NCI-H2227 (cell line): ENCODE results near the gene SH3TC1.

Experiments used
- DNase-seq: peaks from one replicate; lab custom pipeline; 2025; ENCODE audit not compliant: unreplicated experiment; lab: John Stamatoyannopoulos, UW

The SH3TC1 gene

GRCh38 chr4:8213121-8213520 lies 14.0 kb downstream of the SH3TC1 start:
- no peak for DNase-seq

GRCh38 chr4:8214136-8214535 lies 15.0 kb downstream of the SH3TC1 start:
- DNase-seq = no peak

DNA sequence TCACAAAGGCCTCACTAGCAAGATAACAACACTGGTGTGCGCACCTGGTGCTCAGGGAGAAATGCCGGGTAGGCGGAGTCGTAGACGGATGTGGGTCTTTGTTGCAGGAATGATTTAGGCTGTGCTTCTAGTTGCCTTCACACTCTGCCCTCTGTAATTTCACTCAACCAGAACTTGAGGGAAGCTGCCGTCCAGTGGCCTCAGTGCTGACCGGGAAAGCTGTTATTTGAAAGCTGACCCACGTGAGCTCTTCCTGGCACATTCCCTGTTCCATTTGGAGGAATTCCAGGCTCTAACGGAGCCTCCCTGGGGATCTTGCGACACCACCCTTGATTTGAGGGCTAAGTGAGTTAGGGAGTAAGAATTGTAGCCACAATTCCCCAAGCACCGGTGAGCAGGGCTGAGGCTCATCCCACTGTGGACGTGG lies 15.9 kb downstream of the SH3TC1 start:
- no peak for DNase-seq

DNA sequence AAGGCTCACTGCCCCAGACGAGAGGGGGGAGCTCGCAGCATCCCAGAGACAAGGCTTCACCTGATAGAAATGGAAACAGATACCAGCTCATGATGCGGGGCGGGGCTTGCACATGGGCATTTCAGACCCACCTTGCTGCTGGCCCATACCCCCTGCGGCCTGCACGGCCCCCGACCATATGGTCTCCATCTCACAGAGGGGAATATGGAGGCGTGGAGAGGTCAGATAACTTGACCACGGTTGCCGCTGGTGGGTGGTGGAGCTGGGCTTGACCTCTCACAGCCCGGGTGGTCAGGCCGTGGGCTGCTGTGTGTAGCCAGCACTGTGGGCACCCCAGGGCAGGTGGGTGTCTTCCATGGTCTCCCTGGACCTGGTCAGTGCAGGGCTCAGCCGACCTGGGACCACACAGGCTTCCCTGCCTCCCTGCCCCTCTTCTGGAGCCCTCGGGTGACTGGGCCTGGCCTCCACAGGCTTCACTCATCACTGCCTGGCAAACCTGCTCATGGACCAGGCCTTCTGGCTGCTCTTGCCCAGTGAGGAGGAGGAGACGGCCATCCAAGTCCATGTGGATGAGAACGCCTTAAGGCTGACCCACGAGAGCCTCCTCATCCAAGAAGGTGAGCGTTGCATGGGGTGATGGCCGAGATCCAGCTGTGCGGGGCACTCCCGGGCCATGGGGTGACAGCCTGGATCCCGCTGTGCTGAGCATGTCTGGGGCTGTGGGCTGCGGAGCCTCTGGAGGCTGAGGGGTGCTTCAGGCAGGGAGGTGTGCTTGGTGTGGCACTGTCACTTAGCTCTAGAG lies 16.8 kb downstream of the SH3TC1 start:
- no peak for DNase-seq

- DNase-seq = no peak
Observed at GRCh38 chr4:8216443-8217245, 17.6 kb downstream of the SH3TC1 start.

DNA sequence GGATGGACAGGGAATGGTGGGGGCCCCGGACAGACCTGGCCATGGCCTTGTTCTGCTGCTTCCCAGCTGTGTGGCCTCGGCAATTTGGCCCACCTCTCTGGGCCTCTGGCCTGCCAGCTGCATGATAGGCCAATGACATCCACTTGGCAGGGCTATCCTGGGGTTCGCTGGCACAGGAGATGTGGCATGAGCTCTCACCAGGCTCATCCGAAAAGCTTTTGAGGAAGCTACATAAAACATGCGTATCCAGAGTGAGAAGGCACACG lies 18.1 kb downstream of the SH3TC1 start:
- DNase-seq = no peak

- DNase-seq = no peak
Observed at GRCh38 chr4:8217871-8218270, 18.8 kb downstream of the SH3TC1 start.

DNA sequence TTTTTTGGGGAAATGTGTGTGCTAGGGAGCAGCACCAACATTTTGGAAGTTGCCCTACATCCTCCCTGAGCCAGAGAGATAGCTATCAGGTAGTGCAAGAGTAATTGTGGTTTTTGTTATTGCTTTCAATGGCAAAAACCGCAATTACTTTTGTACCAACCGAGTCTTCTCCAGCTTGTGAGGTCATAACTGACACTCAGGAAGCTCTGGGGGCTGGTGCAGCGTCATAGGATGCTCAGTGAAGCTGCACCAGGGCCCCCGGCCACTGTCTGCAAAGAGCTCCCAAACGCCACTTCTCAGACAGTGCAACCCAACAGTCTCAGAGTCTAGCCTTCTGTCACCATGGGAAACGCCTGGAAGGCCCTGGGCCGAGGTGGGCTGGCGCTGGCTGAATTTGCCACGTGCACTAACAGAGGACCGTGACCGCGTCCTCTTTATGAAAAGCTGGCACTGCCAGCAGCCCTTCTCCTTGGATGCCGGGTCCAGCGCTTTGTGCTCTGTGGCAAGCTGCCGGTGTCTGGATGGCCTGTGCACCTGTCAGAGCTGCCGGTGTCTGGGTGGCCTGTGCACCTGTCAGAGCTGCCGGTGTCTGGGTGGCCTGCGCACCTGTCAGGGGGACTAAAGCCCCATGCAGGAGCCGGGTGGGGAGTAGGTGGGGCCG lies 19.4 kb downstream of the SH3TC1 start:
- no peak for DNase-seq

GRCh38 chr4:8219236-8219635 lies 20.1 kb downstream of the SH3TC1 start:
- DNase-seq = no peak

GRCh38 chr4:8220661-8221450 lies 21.8 kb downstream of the SH3TC1 start:
- no peak for DNase-seq

- no peak for DNase-seq
Observed at GRCh38 chr4:8221476-8221875, 22.4 kb downstream of the SH3TC1 start.

- DNase-seq = no peak
Observed at GRCh38 chr4:8221985-8222384, 22.9 kb downstream of the SH3TC1 start.

DNA sequence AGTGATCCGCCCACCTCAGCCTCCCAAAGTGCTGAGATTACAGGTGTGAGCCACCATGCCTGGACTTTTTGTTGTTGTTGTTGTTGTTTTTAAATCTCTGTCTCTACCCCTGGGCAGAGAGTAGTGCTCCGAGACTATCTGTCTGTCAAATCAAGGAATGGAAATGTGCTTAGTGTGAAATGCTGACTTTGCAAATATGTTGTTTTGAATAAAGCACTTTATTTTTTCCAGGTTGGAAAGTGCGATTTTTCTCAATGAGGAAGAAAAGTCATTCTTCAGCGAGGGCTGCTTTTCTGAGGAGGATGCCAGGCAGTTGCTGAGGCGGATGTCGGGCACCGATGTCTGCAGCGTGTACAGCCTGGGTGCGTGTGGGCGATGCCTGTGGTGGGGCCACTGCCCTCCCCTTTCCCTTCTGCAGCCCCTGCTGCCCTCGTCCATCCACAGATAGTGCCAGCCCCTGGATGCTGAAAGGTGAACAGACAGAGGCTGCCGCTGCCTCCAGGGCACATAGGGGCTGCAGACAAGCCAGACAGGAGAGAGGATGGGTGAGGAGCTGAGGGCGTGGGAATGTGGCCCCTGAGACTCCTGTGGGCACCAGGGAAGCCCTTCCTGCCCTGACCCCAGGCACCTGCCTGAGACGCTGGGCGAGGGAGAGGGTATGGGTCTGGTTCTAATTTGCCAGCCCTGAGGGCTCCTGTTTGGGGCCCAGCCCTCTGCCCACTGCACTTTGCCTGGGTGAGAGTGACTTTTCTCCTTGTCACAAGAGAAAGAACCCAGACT lies 23.7 kb downstream of the SH3TC1 start:
- no peak for DNase-seq

- no peak for DNase-seq
Observed at GRCh38 chr4:8224267-8224974, 25.3 kb downstream of the SH3TC1 start.

DNA sequence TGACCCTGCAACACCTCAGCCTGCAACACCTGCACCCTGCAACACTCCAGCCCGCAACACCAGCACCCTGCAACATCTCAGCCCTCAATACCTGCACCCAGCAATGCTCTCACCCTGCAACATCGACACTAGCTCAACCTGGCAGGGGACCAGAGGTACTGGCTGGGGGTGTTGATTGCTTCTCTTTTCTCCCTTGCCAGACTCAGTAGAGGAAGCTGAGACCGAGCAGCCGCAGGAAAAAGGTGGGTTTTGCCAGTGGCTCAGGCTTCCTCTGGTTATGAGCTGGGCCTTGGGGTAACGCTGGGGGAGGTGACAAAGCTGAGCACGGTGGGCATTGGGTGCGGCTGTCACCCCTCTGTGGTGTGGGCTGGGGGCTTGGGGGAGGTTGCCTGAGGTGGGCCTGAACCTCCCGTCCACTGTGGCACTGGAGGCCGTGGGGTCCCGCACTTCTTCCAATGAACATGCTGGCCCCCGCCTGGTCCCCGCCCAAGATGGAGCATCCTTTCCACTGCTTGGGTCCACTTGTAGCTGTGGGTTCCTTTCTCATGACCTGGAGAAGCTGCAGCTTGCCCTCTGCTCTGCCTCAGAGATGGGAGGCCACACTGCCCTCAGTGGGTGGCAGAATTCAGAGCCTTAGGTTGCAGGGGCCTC lies 26.0 kb downstream of the SH3TC1 start:
- DNase-seq = no peak

DNA sequence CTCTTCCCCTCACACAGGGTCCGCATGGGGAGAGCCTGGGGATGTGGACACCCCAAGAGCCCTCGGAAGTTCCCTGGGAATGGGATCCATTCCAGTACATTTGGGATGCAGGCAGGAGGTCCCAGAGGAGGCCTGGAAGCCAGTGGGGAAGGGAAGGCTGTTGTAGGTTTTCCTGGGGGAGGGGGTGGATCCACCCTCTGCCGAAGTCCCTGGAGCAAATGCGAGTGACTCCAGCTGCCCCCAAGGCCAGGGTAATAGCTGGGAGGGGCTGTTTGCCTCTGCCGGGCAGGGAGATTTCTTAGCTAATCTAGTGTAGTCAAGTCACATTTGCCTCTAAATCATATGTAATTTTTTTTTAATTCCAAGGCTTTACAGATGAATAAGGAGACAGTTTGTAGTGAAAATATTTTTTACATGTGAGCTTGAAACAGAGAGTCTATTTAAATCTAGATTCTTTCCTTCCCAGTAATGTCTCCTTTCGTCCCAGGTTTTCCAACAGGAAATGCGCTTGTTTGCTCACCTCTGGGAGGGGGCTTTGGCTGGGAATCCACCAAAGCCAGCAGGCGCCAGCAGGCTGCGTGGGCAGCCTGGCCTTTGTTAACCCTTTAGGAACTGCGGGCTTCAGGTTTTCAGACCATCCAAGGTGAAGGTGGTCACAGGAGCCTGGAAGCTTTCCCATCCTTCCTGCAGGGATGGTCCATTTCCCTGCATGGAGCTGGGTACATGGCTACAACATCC lies 26.8 kb downstream of the SH3TC1 start:
- peak; percentile 34 for DNase-seq

- DNase-seq = no peak
Observed at GRCh38 chr4:8227201-8227770, 28.2 kb downstream of the SH3TC1 start.

DNA sequence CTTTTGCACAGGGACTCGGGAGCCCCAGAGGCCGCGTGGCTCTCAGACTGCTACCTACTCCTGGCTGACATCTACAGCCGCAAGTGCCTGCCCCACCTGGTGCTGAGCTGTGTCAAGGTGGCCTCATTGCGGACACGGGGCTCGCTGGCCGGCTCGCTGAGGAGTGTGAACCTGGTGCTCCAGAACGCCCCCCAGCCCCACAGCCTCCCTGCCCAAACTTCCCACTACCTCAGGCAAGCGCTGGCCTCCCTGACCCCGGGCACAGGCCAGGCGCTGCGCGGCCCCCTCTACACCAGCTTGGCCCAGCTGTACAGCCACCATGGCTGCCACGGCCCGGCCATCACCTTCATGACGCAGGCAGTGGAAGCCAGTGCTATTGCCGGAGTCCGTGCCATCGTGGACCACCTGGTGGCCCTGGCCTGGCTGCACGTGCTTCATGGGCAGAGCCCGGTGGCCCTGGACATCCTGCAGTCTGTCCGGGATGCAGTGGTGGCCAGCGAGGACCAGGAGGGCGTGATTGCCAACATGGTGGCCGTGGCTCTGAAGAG lies 28.8 kb downstream of the SH3TC1 start:
- no peak for DNase-seq
